Esophagus muscularis mucosa (tissue), 4 donors: ENCODE measurements around the gene MAPKAP1. TPM values are rescaled to one million over a fixed set of nuclear protein-coding genes. Genes with fewer than 3 reads are reported as not detected.

Experiments
- DNase-seq: peaks from one replicate; pipeline ENCODE4 v3.0.0-alpha.2; 2017; ENCODE audit errors: extremely low spot score
- H3K27ac ChIP-seq, 4 donors: fragments of 200-600 bp; sonication (generic); replicated peaks in 1 of 4; 1 replicate in 3 of 4; 2 replicates in 1 of 4; pipeline ENCODE4 v1.5.1; 2016 to 2019; ENCODE audit warnings: mild to moderate bottlenecking in 1 of 4
- H3K27me3 ChIP-seq, 4 donors: fragments of 200-600 bp; sonication (generic); one replicate each; pipeline versions ENCODE4 v1.5.1 to v1.6.0; 2016 to 2019
- H3K36me3 ChIP-seq, 4 donors: fragments of 200-600 bp; sonication (generic); one replicate each; pipeline ENCODE4 v1.5.1; 2016 to 2019
- H3K4me1 ChIP-seq, 4 donors: fragments of 200-600 bp; sonication (generic); one replicate each; pipeline ENCODE4 v1.5.1; 2016 to 2019
- H3K4me3 ChIP-seq, 4 donors: fragments of 200-600 bp; sonication (generic); 1 replicate in 2 of 4; 2 replicates in 2 of 4; pipeline ENCODE4 v1.5.1; 2016 to 2019; ENCODE audit warnings: mild to moderate bottlenecking in 4 of 4, moderate library complexity in 1 of 4
- H3K9me3 ChIP-seq, 4 donors: fragments of 200-600 bp; sonication (generic); 1 replicate in 3 of 4; 2 replicates in 1 of 4; pipeline ENCODE4 v1.5.1; 2016 to 2019
- EP300 ChIP-seq: sonication (generic); formaldehyde crosslinking; IDR thresholded peaks from one replicate; pipeline ENCODE4 v1.6.1; 2017; ENCODE audit warnings: antibody characterized with exemption
- POLR2A ChIP-seq: fragments of 450-650 bp; IDR thresholded peaks from one replicate; pipeline ENCODE4 v1.6.1; 2017; ENCODE audit warnings: antibody characterized with exemption, moderate library complexity, mild to moderate bottlenecking, low read depth
- POLR2AphosphoS5 ChIP-seq, 2 donors: sonication (generic); formaldehyde crosslinking; IDR thresholded peaks; one replicate each; pipeline ENCODE4 v1.6.1; 2017; ENCODE audit warnings: antibody characterized with exemption in 2 of 2
- WGBS: methylation state at CpG from one replicate; pipeline ENCODE4 v1.1.5; 2018; 5-methylcytosine and 5-hydroxymethylcytosine counted together
- intact Hi-C: fragments of 100-400 bp; cut with DNase I; formaldehyde crosslinking; loops from one replicate; pipeline ENCODE4 v1.15.1; 2023
- total RNA-seq, 4 donors: library from RNA; depleted of rRNA; stranded (reverse); fragments of >200 nt; gene quantifications; one replicate each; pipeline versions ENCODE4 v1.1.0 to v1.2.1, GENCODE V29; 2016
- TF ChIP-seq, protein P1 (sequence below), 3 experiments: fragments of 200-600 bp in 2 of 3; fragments of 450-650 bp in 1 of 3; sonication (generic) in 2 of 3; IDR thresholded peaks; one replicate each; pipeline ENCODE4 v1.5.1; 2017 to 2019; ENCODE audit warnings: antibody characterized with exemption in 3 of 3, mild to moderate bottlenecking in 2 of 3, moderate library complexity in 1 of 3

The MAPKAP1 gene
- total RNA-seq, 4 donors from 2014 or later: 84.3 to 103 (median 93.4) TPM

DNA sequence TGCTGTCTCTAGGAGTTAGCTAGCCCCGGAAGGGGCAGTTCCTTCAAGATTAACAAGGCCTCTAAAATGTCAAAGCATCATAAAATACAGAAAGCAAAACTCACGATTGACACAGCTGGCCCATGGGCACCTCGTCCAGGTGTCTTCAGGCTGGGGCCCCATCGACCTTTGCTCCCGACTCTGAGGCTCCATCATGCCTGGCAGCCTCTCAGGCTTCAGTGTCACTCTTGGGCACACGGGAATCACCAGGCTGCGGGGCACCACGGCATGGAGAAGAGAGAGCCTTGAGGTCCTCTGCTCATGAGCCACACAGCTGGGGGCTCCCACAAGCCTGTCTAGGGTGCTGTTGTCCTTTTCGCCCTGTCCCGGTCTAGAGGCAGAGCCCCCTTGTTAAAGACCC, 284.2 kb downstream of the MAPKAP1 start:
- Histone ChIP-seq H3K4me1 (peaks cover 0 to 3% (median 0%) of the 10 kb centered on the region in 4 donors), H3K27me3 (no peaks in the 10 kb centered on the region), H3K27ac (no peak overlapping the region), H3K9me3 (no peaks in the 10 kb centered on the region), H3K4me3 (no peak overlapping the region), H3K36me3 (no peaks in the 10 kb centered on the region)
- DNase-seq: no peak
- intact Hi-C loops: no loop called here
- TF ChIP-seq POLR2A (no peak), POLR2AphosphoS5 (IDR thresholded peaks at IDR 0.05) (no peak), EP300 (no peak)
- TF ChIP-seq, protein P1, sequence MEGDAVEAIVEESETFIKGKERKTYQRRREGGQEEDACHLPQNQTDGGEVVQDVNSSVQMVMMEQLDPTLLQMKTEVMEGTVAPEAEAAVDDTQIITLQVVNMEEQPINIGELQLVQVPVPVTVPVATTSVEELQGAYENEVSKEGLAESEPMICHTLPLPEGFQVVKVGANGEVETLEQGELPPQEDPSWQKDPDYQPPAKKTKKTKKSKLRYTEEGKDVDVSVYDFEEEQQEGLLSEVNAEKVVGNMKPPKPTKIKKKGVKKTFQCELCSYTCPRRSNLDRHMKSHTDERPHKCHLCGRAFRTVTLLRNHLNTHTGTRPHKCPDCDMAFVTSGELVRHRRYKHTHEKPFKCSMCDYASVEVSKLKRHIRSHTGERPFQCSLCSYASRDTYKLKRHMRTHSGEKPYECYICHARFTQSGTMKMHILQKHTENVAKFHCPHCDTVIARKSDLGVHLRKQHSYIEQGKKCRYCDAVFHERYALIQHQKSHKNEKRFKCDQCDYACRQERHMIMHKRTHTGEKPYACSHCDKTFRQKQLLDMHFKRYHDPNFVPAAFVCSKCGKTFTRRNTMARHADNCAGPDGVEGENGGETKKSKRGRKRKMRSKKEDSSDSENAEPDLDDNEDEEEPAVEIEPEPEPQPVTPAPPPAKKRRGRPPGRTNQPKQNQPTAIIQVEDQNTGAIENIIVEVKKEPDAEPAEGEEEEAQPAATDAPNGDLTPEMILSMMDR (IDR thresholded peaks at IDR 0.05): no peak
- WGBS: 88% methylated on average over 10 of the region's 10 CpGs

DNA sequence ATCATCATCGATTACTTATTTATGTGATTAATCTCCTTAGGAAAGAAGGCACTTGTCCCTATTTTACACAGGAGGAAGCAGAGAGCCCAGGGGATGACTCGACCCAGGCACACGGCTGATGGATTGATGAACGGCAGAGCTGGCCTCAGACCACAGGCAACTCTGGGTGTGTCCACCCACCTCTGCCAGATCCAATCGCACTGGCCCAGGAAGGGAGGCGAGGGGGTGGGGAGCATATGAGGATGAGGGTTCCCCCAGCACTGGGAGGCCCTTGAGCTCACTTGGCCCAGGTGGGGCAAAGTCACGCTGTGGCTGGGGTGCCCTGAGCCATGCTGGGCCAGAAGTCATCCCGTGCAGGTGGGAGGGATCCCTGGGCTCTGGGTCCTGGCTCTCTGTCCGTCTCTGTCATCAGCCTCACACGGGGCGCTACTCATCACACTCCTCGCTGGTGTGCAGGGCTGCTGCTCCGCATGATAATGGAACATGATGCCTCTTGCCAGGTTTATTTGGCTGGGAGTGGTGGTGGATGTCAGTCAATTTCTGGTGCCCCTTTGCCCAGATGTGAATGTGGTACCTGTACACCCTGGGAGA, 285.3 kb downstream of the MAPKAP1 start:
- WGBS: 83% methylated on average over 8 of the region's 13 CpGs
- DNase-seq: no peak
- intact Hi-C loops: no loop called here

DNA sequence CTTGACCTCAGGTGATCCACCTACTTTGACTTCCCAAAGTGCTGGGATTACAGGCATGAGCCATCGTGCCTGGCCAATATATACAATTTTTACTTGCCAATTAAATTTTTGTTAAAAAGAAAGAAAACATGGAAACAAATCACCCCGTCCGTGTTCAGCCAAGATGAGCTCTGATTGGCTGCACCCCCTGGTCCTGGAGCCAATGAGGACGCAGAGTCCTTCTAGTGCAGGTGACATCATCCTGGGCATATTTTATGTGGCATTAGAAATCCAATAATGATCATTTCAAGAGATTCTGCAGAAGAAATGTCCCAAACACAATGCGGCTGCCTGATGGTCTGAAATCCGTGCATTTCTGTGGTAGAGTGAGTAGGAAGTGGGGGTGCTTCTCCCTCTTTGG, 285.8 kb downstream of the MAPKAP1 start:
- intact Hi-C loops: no loop called here
- Histone ChIP-seq H3K4me1 (peaks cover 0 to 3% (median 0%) of the 10 kb centered on the region in 4 donors), H3K4me3 (no peak overlapping the region), H3K27me3 (no peaks in the 10 kb centered on the region), H3K9me3 (no peaks in the 10 kb centered on the region), H3K27ac (no peak overlapping the region), H3K36me3 (no peaks in the 10 kb centered on the region)
- no peak for TF ChIP-seq POLR2A
- TF ChIP-seq EP300: no peak
- TF ChIP-seq, protein P1 (IDR thresholded peaks at IDR 0.05): no peak
- no peak for TF ChIP-seq POLR2AphosphoS5 (IDR thresholded peaks at IDR 0.05)
- no peak for DNase-seq
- 89% methylated on average over 6 of the region's 6 CpGs for WGBS

More for the DNA sequence above, 285.3 kb downstream of the MAPKAP1 start:
- no peaks in the 10 kb centered on the region for H3K27me3 ChIP-seq
- no peak overlapping the region for H3K4me3 ChIP-seq
- H3K4me1 ChIP-seq: peaks cover 0 to 3% (median 0%) of the 10 kb centered on the region in 4 donors
- TF ChIP-seq, protein P1 (IDR thresholded peaks at IDR 0.05): no peak
- TF ChIP-seq EP300 (no peak), POLR2A (no peak)
- no peaks in the 10 kb centered on the region for H3K9me3 ChIP-seq
- no peaks in the 10 kb centered on the region for H3K36me3 ChIP-seq
- H3K27ac ChIP-seq: no peak overlapping the region

DNA sequence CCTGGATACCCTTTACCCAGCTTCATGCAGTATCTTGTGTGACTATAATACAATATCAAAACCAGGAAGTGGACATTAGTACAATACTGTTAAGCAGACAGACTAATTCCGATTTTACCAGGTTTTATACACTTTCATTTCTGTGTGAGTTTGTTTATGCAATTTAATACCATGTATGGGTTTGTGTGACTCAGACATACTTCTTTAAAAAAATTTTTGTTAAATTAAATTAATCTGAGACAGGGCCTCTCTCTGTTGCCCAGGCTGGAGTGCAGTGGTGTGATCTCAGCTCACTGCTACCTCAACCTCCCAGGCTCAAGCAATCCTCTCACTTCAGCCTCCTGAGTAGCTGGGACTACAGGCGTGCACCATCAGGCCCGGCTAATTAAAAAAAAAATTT, 288.6 kb downstream of the MAPKAP1 start:
- intact Hi-C loops: no loop called here
- DNase-seq: no peak
- TF ChIP-seq POLR2AphosphoS5 (IDR thresholded peaks at IDR 0.05): no peak
- TF ChIP-seq, protein P1 (IDR thresholded peaks at IDR 0.05): no peak
- no peak for TF ChIP-seq EP300
- TF ChIP-seq POLR2A: no peak
- H3K36me3 ChIP-seq: no peaks in the 10 kb centered on the region
- H3K27me3 ChIP-seq: no peaks in the 10 kb centered on the region
- no peak overlapping the region for H3K27ac ChIP-seq
- 81% methylated on average over 3 of the region's 3 CpGs for WGBS
- no peaks in the 10 kb centered on the region for H3K9me3 ChIP-seq
- no peak overlapping the region for H3K4me3 ChIP-seq
- no peaks in the 10 kb centered on the region for H3K4me1 ChIP-seq

DNA sequence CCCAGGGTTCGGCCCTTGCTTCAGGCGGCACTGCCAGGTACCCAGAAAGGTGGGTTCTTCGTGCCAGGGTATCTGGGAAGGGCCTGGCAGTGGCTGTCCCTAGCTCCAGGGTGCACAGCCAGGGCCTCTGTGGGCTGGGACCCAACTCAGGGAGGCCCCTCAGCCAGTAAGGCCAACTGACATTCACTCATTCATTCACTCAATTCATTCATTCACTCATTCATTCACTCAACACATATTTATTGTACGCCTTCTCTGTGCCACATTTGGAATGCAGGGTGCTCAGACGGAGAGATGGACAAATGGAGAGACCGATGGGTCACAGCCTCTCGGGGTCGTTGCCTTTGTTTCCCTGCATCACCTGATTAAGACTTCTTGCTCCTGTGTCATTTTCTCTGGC, 290.5 kb downstream of the MAPKAP1 start:
- intact Hi-C loops: no loop called here
- 96% methylated on average over 7 of the region's 8 CpGs for WGBS

More for the DNA sequence above, 290.5 kb downstream of the MAPKAP1 start:
- Histone ChIP-seq H3K36me3 (no peaks in the 10 kb centered on the region), H3K4me1 (no peaks in the 10 kb centered on the region), H3K9me3 (no peaks in the 10 kb centered on the region), H3K27ac (no peak overlapping the region), H3K4me3 (no peak overlapping the region), H3K27me3 (no peaks in the 10 kb centered on the region)
- TF ChIP-seq POLR2A (no peak), EP300 (no peak), POLR2AphosphoS5 (IDR thresholded peaks at IDR 0.05) (no peak)
- TF ChIP-seq, protein P1 (IDR thresholded peaks at IDR 0.05): no peak
- DNase-seq: no peak
